Measurements from ENCODE around the gene PTS. TPM values are rescaled to one million over a fixed set of nuclear protein-coding genes. Genes with fewer than 3 reads are reported as not detected.

The PTS gene
- total RNA-seq, 1 donor from 2014 or later, result 53.6 TPM

GRCh38 chr11:112255067-112255720 is 29.0 kb downstream of the PTS start:
- no peak for TF ChIP-seq CTCF (conservative IDR thresholded peaks at IDR 0.05; ENCODE audit: low read depth, low read length)
- H3K4me3 ChIP-seq (ENCODE audit: low read depth, low read length), result no peak overlapping the region
- no peak for DNase-seq (ENCODE audit: low read depth)

- DNase-seq (ENCODE audit: low read depth), result no peak
- TF ChIP-seq CTCF (conservative IDR thresholded peaks at IDR 0.05; ENCODE audit: low read depth, low read length), result no peak
- no peak within 1 kb of the TSS for H3K4me3 ChIP-seq (ENCODE audit: low read depth, low read length)
Measured at GRCh38 chr11:112260490-112260889, 34.3 kb downstream of the PTS start, which contains the start of gene PLET1. Gene PLET1 (minus strand): TSS chr11:112260860. CDS start chr11:112260589, 271 bp downstream.

- no peak for DNase-seq (ENCODE audit: low read depth)
- no peak overlapping the region for H3K4me3 ChIP-seq (ENCODE audit: low read depth, low read length)
- no peak for TF ChIP-seq CTCF (conservative IDR thresholded peaks at IDR 0.05; ENCODE audit: low read depth, low read length)
Measured at GRCh38 chr11:112265659-112266409, 39.6 kb downstream of the PTS start.

- no peak for DNase-seq (ENCODE audit: low read depth)
- no peak for TF ChIP-seq CTCF (conservative IDR thresholded peaks at IDR 0.05; ENCODE audit: low read depth, low read length)
- H3K4me3 ChIP-seq (ENCODE audit: low read depth, low read length), result no peak overlapping the region
Measured at GRCh38 chr11:112266410-112266778, 40.2 kb downstream of the PTS start.

- no peak for DNase-seq (ENCODE audit: low read depth)
Measured at GRCh38 chr11:112267188-112267591, 41.0 kb downstream of the PTS start.

GRCh38 chr11:112268406-112268805 is 42.2 kb downstream of the PTS start:
- no peak for DNase-seq (ENCODE audit: low read depth)
- no peak for TF ChIP-seq CTCF (conservative IDR thresholded peaks at IDR 0.05; ENCODE audit: low read depth, low read length)
- H3K4me3 ChIP-seq (ENCODE audit: low read depth, low read length), result no peak overlapping the region

More at GRCh38 chr11:112267188-112267591, 41.0 kb downstream of the PTS start:
- H3K4me3 ChIP-seq (ENCODE audit: low read depth, low read length), result no peak overlapping the region
- TF ChIP-seq CTCF (conservative IDR thresholded peaks at IDR 0.05; ENCODE audit: low read depth, low read length), result no peak
